WTC11 (cell line): ENCODE measurements around the gene SSTR1. TPM values are rescaled to one million over a fixed set of nuclear protein-coding genes. Genes with fewer than 3 reads are reported as not detected.

ENCODE experiments used
- ATAC-seq: fragments of 200-7000 bp; cut with Tn5 transposase; 2 replicates; pipeline ENCODE4 v1.10.0; 2021; ENCODE audit warnings: mild to moderate bottlenecking, moderate library complexity
- CTCF ChIA-PET: fragments of 300-600 bp; sonication (Branson Sonifier 250); formaldehyde crosslinking; loops from one replicate; lab custom pipeline; 2021; ENCODE audit warnings: antibody characterized with exemption; lab: Charles Lee
- POLR2A ChIA-PET: fragments of 350-600 bp; sonication (Branson Sonifier 250); formaldehyde crosslinking; loops from one replicate; lab custom pipeline; 2021; ENCODE audit warnings: antibody characterized with exemption; lab: Charles Lee
- DNase-seq: peaks from one replicate; pipeline ENCODE4 v3.0.0; 2021; ENCODE audit warnings: low spot score
- H3K27ac Mint-ChIP-seq: 2 replicates; pipeline ENCODE4 v1.8.0; 2021; ENCODE audit warnings: mixed read lengths
- H3K27me3 Mint-ChIP-seq: 2 replicates; pipeline ENCODE4 v1.8.0; 2021; ENCODE audit warnings: low read depth, mild to moderate bottlenecking, moderate library complexity, mixed read lengths
- H3K36me3 Mint-ChIP-seq: 2 replicates; pipeline ENCODE4 v1.8.0; 2021; ENCODE audit warnings: mixed read lengths
- H3K4me1 Mint-ChIP-seq: 2 replicates; pipeline ENCODE4 v1.8.0; 2022; ENCODE audit warnings: mixed read lengths
- H3K4me3 Mint-ChIP-seq: 2 replicates; pipeline ENCODE4 v1.8.0; 2021; ENCODE audit warnings: mild to moderate bottlenecking, moderate library complexity, mixed read lengths
- H3K9me3 Mint-ChIP-seq: 2 replicates; pipeline ENCODE4 v1.8.0; 2021; ENCODE audit warnings: mixed read lengths
- ATF2 ChIP-seq: sonication (generic); formaldehyde crosslinking; IDR thresholded peaks from 2 replicates; pipeline ENCODE4 v1.8.1; 2022; ENCODE audit warnings: low read depth, missing genetic modification reagents, borderline replicate concordance
- ESRRA ChIP-seq: sonication (generic); formaldehyde crosslinking; IDR thresholded peaks from 2 replicates; pipeline ENCODE4 v1.8.1; 2022; ENCODE audit warnings: mild to moderate bottlenecking, missing genetic modification reagents, borderline replicate concordance
- FOXP1 ChIP-seq: sonication (generic); formaldehyde crosslinking; IDR thresholded peaks from 2 replicates; pipeline ENCODE4 v1.8.0; 2022; ENCODE audit warnings: missing genetic modification reagents, mild to moderate bottlenecking, moderate library complexity, borderline replicate concordance
- NFE2L1 ChIP-seq: sonication (generic); formaldehyde crosslinking; IDR thresholded peaks from 2 replicates; pipeline ENCODE4 v1.8.1; 2023; ENCODE audit warnings: missing genetic modification reagents
- STAT6 ChIP-seq: sonication (generic); formaldehyde crosslinking; conservative IDR thresholded peaks from 2 replicates; pipeline ENCODE4 v1.8.1; 2023; ENCODE audit warnings: mild to moderate bottlenecking, low read depth, missing genetic modification reagents, moderate library complexity
- ZNF281 ChIP-seq: sonication (generic); formaldehyde crosslinking; IDR thresholded peaks from 2 replicates; pipeline ENCODE4 v1.8.0; 2023; ENCODE audit warnings: mild to moderate bottlenecking, missing genetic modification reagents
- ZNF512 ChIP-seq: sonication (generic); formaldehyde crosslinking; IDR thresholded peaks from 2 replicates; pipeline ENCODE4 v1.8.1; 2022; ENCODE audit warnings: missing genetic modification reagents, borderline replicate concordance
- ZNF532 ChIP-seq: fragments of 250-450 bp; sonication (Bioruptor Pico); IDR thresholded peaks from 2 replicates; pipeline ENCODE4 v1.9.0; 2021; ENCODE audit warnings: mild to moderate bottlenecking, borderline replicate concordance
- ZNF671 ChIP-seq: fragments of 250-450 bp; sonication (Bioruptor Pico); IDR thresholded peaks from 2 replicates; pipeline ENCODE4 v1.8.0; 2021; ENCODE audit warnings: mild to moderate bottlenecking
- total RNA-seq: library from RNA; stranded (reverse); gene quantifications from 3 replicates; pipeline ENCODE4 v1.2.3, GENCODE V29; 2021
- TF ChIP-seq, protein P1 (sequence below): sonication (generic); formaldehyde crosslinking; IDR thresholded peaks from 2 replicates; pipeline ENCODE4 v1.8.1; 2022; ENCODE audit warnings: mild to moderate bottlenecking, moderate library complexity, missing genetic modification reagents
- TF ChIP-seq, protein P2 (sequence below): fragments of 200-600 bp; IDR thresholded peaks from 2 replicates; pipeline ENCODE4 v1.8.0; 2022; ENCODE audit warnings: antibody characterized with exemption
- TF ChIP-seq, protein P3 (sequence below): sonication (generic); formaldehyde crosslinking; IDR thresholded peaks from 2 replicates; pipeline ENCODE4 v1.8.1; 2023; ENCODE audit warnings: mild to moderate bottlenecking, moderate library complexity, missing genetic modification reagents
- TF ChIP-seq, protein P4 (sequence below): fragments of 250-450 bp; sonication (Bioruptor Pico); IDR thresholded peaks from 2 replicates; pipeline ENCODE4 v1.9.0; 2021; ENCODE audit warnings: moderate library complexity, mild to moderate bottlenecking, inconsistent platforms, borderline replicate concordance

SSTR1 gene
- total RNA-seq, 1 experiment from 2014 or later, result 1.7 TPM

DNA sequence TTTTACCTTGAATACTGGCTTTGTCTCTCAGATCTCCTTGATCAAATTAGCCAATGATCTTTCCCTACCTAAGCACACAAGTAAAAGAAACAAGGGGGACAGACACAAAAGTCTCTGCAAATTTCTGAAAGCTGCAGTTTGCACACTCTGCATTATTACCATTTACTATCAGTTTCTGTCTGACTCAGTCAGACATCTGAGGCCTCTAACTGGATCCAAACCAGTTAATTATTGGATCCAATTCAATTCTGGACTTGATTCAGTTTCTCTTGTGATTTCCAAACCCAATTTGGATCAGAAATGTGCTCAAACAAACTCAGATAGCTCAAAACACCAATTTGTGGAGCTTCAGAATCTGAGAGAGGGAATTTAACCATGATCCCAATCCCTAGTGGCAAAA, 16.6 kb downstream of the SSTR1 start:
- DNase-seq (no peak), ATAC-seq (no peak)
- POLR2A ChIA-PET, result interaction anchor here (0.6 to 0.8 kb wide), 2 partner anchors 16 to 233 kb away, joined by 3 to 4 read pairs; partner anchors contain the start of gene SSTR1
- CTCF ChIA-PET, result no interaction called here
- peaks cover 64% of the 10 kb centered on the region for H3K27me3 Mint-ChIP-seq
- no peak overlapping the region for H3K4me3 Mint-ChIP-seq
- peaks cover 34% of the 10 kb centered on the region for H3K4me1 Mint-ChIP-seq
- no peaks in the 10 kb centered on the region for H3K36me3 Mint-ChIP-seq
- no peak overlapping the region for H3K27ac Mint-ChIP-seq
- TF ChIP-seq NFE2L1 (CRISPR knock-in tag) (no peak), FOXP1 (CRISPR knock-in tag) (no peak), ZNF671 (no peak), ZNF532 (no peak)
- TF ChIP-seq, protein P1, sequence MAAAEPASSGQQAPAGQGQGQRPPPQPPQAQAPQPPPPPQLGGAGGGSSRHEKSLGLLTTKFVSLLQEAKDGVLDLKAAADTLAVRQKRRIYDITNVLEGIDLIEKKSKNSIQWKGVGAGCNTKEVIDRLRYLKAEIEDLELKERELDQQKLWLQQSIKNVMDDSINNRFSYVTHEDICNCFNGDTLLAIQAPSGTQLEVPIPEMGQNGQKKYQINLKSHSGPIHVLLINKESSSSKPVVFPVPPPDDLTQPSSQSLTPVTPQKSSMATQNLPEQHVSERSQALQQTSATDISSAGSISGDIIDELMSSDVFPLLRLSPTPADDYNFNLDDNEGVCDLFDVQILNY (CRISPR knock-in tag), result no peak
- H3K9me3 Mint-ChIP-seq, result no peaks in the 10 kb centered on the region; the same call in 1 of the 2 replicates

GRCh38 chr14:38225946-38226345, 18.2 kb downstream of the SSTR1 start:
- ChIA-PET CTCF (no interaction called here), POLR2A (no interaction called here)
- ATAC-seq (no peak), DNase-seq (no peak)
- no peaks in the 10 kb centered on the region for H3K36me3 Mint-ChIP-seq
- H3K4me3 Mint-ChIP-seq, result no peak overlapping the region
- H3K27ac Mint-ChIP-seq, result no peak overlapping the region
- peaks cover 23% of the 10 kb centered on the region for H3K4me1 Mint-ChIP-seq
- TF ChIP-seq STAT6 (CRISPR knock-in tag) (no peak), ATF2 (CRISPR knock-in tag) (no peak), ESRRA (CRISPR knock-in tag) (no peak), ZNF281 (CRISPR knock-in tag) (no peak), ZNF671 (no peak), ZNF512 (CRISPR knock-in tag) (no peak)
- TF ChIP-seq, protein P2, sequence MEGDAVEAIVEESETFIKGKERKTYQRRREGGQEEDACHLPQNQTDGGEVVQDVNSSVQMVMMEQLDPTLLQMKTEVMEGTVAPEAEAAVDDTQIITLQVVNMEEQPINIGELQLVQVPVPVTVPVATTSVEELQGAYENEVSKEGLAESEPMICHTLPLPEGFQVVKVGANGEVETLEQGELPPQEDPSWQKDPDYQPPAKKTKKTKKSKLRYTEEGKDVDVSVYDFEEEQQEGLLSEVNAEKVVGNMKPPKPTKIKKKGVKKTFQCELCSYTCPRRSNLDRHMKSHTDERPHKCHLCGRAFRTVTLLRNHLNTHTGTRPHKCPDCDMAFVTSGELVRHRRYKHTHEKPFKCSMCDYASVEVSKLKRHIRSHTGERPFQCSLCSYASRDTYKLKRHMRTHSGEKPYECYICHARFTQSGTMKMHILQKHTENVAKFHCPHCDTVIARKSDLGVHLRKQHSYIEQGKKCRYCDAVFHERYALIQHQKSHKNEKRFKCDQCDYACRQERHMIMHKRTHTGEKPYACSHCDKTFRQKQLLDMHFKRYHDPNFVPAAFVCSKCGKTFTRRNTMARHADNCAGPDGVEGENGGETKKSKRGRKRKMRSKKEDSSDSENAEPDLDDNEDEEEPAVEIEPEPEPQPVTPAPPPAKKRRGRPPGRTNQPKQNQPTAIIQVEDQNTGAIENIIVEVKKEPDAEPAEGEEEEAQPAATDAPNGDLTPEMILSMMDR, result no peak
- TF ChIP-seq, protein P3, sequence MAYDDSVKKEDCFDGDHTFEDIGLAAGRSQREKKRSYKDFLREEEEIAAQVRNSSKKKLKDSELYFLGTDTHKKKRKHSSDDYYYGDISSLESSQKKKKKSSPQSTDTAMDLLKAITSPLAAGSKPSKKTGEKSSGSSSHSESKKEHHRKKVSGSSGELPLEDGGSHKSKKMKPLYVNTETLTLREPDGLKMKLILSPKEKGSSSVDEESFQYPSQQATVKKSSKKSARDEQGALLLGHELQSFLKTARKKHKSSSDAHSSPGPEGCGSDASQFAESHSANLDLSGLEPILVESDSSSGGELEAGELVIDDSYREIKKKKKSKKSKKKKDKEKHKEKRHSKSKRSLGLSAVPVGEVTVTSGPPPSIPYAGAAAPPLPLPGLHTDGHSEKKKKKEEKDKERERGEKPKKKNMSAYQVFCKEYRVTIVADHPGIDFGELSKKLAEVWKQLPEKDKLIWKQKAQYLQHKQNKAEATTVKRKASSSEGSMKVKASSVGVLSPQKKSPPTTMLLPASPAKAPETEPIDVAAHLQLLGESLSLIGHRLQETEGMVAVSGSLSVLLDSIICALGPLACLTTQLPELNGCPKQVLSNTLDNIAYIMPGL (CRISPR knock-in tag), result no peak
- TF ChIP-seq, protein P1 (CRISPR knock-in tag), result no peak
- TF ChIP-seq, protein P4, sequence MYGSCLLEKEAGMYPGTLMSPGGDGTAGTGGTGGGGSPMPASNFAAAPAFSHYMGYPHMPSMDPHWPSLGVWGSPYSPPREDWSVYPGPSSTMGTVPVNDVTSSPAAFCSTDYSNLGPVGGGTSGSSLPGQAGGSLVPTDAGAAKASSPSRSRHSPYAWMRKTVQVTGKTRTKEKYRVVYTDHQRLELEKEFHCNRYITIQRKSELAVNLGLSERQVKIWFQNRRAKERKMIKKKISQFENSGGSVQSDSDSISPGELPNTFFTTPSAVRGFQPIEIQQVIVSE (CRISPR knock-in tag), result no peak
- peaks cover 4% of the 10 kb centered on the region for H3K9me3 Mint-ChIP-seq
- H3K27me3 Mint-ChIP-seq, result peaks cover 62% of the 10 kb centered on the region
